Ovary (tissue), 3 donors: ENCODE measurements around the gene DNM1L.

Experiments
- POLR2A ChIP-seq: fragments of 450-650 bp; IDR thresholded peaks from one replicate; pipeline ENCODE4 v1.6.1; 2017; ENCODE audit warnings: antibody characterized with exemption, mild to moderate bottlenecking, moderate library complexity
- TF ChIP-seq, protein P1 (sequence below), 3 donors: fragments of 450-650 bp in 2 of 3; fragments of 200-600 bp in 1 of 3; IDR thresholded peaks; one replicate each; pipeline versions ENCODE4 v1.5.1 to v1.8.0; 2016 to 2022; ENCODE audit warnings: antibody characterized with exemption in 3 of 3, mild to moderate bottlenecking in 1 of 3
- donor health status: DM: no; HTN: no; CAD: no.

DNA sequence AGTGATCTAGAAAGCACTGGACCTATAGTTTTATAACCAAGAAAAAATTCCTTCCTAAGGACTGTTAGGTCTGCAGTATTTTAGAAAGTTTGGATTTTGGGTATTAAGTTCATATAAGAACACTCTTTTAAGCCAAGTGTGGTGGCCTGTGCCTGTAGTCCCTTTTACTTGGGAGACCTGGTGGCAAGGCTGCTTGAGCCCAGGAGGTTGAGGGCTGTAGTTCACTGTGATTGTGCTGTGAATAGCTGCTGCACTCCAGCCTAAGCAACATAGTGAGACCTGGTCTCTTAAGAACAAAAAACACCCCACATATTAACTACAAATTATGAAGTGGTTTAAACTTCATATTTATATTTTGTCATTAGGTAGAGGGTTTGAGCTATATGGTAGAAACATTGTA lies 9.7 kb downstream of the DNM1L start:
- TF ChIP-seq, protein P1, sequence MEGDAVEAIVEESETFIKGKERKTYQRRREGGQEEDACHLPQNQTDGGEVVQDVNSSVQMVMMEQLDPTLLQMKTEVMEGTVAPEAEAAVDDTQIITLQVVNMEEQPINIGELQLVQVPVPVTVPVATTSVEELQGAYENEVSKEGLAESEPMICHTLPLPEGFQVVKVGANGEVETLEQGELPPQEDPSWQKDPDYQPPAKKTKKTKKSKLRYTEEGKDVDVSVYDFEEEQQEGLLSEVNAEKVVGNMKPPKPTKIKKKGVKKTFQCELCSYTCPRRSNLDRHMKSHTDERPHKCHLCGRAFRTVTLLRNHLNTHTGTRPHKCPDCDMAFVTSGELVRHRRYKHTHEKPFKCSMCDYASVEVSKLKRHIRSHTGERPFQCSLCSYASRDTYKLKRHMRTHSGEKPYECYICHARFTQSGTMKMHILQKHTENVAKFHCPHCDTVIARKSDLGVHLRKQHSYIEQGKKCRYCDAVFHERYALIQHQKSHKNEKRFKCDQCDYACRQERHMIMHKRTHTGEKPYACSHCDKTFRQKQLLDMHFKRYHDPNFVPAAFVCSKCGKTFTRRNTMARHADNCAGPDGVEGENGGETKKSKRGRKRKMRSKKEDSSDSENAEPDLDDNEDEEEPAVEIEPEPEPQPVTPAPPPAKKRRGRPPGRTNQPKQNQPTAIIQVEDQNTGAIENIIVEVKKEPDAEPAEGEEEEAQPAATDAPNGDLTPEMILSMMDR (IDR thresholded peaks at IDR 0.05): no peak
- TF ChIP-seq POLR2A: no peak
